A673 (cell line): ENCODE data around the gene DNAJB13.

Source experiments
- CTCF ChIP-seq: fragments of 300-800, 200-600 bp; sonication (generic); conservative IDR thresholded peaks from 2 replicates; pipeline ENCODE4 v1.5.1; 2017; ENCODE audit warnings: low read depth, mild to moderate bottlenecking, antibody characterized with exemption, low read length, moderate library complexity, mixed read lengths
- EZH2 ChIP-seq: fragments of 200-600 bp; sonication (generic); IDR thresholded peaks from 2 replicates; pipeline ENCODE4 v1.6.1; 2017; ENCODE audit warnings: borderline replicate concordance, low read depth, mild to moderate bottlenecking, mixed read lengths, antibody characterized with exemption, low read length; ENCODE audit not compliant: poor library complexity, severe bottlenecking

DNA sequence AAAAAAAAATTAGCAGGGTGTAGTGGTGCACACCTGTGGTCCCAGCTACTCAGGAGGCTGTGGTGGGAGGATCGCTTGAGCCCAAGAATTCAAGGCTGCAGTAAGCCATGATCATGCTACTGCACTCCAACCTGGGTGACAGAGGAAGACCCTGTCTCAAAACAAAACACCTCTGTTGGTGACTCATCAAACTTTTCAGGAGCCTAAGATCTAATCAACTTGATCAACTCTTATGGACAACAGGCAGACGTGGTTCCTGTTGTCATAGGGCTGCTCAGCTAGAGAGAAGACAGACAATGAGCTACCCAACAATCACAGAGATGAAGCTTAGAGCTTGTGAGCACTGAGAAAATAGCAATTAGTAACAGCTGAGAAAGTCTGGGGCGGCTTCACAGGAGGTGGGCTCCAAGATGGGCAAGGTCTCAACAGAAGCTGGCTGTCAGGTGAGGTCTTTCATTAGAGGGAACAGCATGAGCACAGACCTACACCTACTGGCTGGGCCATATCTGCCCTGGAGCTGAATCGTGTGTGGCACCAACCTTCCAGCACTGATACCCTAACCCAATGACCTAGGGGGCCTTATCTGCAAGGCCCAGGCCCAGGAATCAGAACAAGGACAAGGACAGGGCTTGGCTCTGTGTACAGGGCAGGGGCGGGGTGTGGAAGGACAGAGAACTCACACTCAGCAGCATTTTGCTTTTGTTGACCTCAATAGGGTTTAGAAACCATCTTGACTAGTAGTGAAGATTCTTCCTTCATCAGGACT is 65.3 kb downstream of the DNAJB13 start:
- TF ChIP-seq CTCF (no peak), EZH2 (no peak)
